Smooth muscle cell (in vitro differentiated cells): ENCODE data around the gene GPC6. TPM values are rescaled to one million over a fixed set of nuclear protein-coding genes. Genes with fewer than 3 reads are reported as not detected.

Experiments used
- DNase-seq: peaks from one replicate; lab custom pipeline; 2025; ENCODE audit not compliant: unreplicated experiment; lab: John Stamatoyannopoulos, UW
- H2AFZ ChIP-seq: fragments of 200-600 bp; sonication (generic); 2 replicates; pipeline ENCODE4 v1.6.0; 2016; ENCODE audit warnings: antibody characterized with exemption, low read depth, mild to moderate bottlenecking
- H3F3A ChIP-seq: fragments of 200-600 bp; sonication (generic); 2 replicates; pipeline ENCODE4 v1.6.0; 2017; ENCODE audit warnings: antibody characterized with exemption, low read depth
- H3K27ac ChIP-seq: fragments of 200-600 bp; sonication (generic); 2 replicates; pipeline ENCODE4 v1.5.1; 2016; ENCODE audit warnings: low read depth, mild to moderate bottlenecking
- H3K27me3 ChIP-seq: fragments of 200-600 bp; sonication (generic); 2 replicates; pipeline ENCODE4 v1.6.1; 2016; ENCODE audit warnings: low read depth, mild to moderate bottlenecking
- H3K36me3 ChIP-seq: fragments of 200-600 bp; sonication (generic); 2 replicates; pipeline ENCODE4 v1.5.1; 2016; ENCODE audit warnings: low read depth
- H3K4me1 ChIP-seq: fragments of 200-600 bp; sonication (generic); 2 replicates; pipeline ENCODE4 v1.5.1; 2016; ENCODE audit warnings: low read depth
- H3K4me2 ChIP-seq: fragments of 200-600 bp; sonication (generic); 2 replicates; pipeline ENCODE4 v1.6.0; 2016; ENCODE audit warnings: mild to moderate bottlenecking
- H3K4me3 ChIP-seq: fragments of 200-600 bp; sonication (generic); 2 replicates; pipeline ENCODE4 v1.5.1; 2016; ENCODE audit warnings: mild to moderate bottlenecking
- H3K79me2 ChIP-seq: fragments of 200-600 bp; sonication (generic); 2 replicates; pipeline ENCODE4 v1.6.0; 2016; ENCODE audit warnings: low read depth, mild to moderate bottlenecking
- H3K9ac ChIP-seq: fragments of 200-600 bp; sonication (generic); 2 replicates; pipeline ENCODE4 v1.6.0; 2016; ENCODE audit warnings: low read depth
- H3K9me3 ChIP-seq: fragments of 200-600 bp; sonication (generic); replicated peaks from 2 replicates; pipeline ENCODE4 v1.5.1; 2016; ENCODE audit warnings: low read depth
- H4K20me1 ChIP-seq: fragments of 200-600 bp; sonication (generic); 2 replicates; pipeline ENCODE4 v1.6.0; 2016; ENCODE audit warnings: low read depth
- CTCF ChIP-seq: fragments of 200-600 bp; sonication (generic); IDR thresholded peaks from 2 replicates; pipeline ENCODE4 v1.5.1; 2017; ENCODE audit warnings: borderline replicate concordance, mild to moderate bottlenecking, antibody characterized with exemption; ENCODE audit not compliant: insufficient read depth, poor library complexity, severe bottlenecking
- WGBS: methylation state at CpG from one replicate; pipeline ENCODE4 v1.1.7; 2016; ENCODE audit warnings: low lambda C conversion rate; 5-methylcytosine and 5-hydroxymethylcytosine counted together
- polyA plus RNA-seq: library from polyadenylated mRNA; unstranded; fragments of >200 nt; fragmentation: Nextera tagmentation; extraction: Ambion mirVana; gene quantifications from 2 replicates; pipeline ENCODE4 v1.2.1, GENCODE V29; 2016
- total RNA-seq: library from RNA; depleted of rRNA; stranded (reverse); fragments of >200 nt; gene quantifications from 2 replicates; pipeline ENCODE4 v1.2.3, GENCODE V29; 2014

The GPC6 gene
- total and polyA plus RNA-seq, 2 experiments from 2014 or later = 19.7 to 68.5 TPM

DNA sequence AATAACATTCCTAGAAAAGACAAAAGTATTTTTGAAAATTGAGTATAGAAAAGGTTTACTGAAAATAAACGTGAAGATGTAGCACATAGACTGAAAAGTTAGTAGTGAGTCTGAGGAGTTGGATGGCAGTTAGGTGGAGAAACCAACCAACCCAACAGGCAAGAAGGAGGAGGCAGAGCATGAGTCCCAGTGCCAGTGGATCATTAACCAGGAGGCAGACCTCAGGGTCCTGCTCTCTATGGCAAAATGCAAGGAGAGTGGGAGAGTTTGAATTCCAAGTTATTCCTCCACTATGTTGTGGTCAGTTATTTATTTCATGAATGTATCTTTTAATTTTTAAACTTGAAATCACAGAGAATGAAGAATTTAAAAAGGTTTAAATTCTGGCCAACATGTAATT, 446.4 kb downstream of the GPC6 start:
- no peak for TF ChIP-seq CTCF
- Histone ChIP-seq H3K4me2 (no peak overlapping the region), H3F3A (no peaks in the 10 kb centered on the region), H3K4me1 (no peaks in the 10 kb centered on the region), H3K9me3 (no peaks in the 10 kb centered on the region), H3K36me3 (no peaks in the 10 kb centered on the region), H4K20me1 (no peaks in the 10 kb centered on the region), H3K27ac (no peak overlapping the region), H3K9ac (no peak overlapping the region), H3K27me3 (no peaks in the 10 kb centered on the region), H3K4me3 (no peak overlapping the region), H3K79me2 (no peaks in the 10 kb centered on the region), H2AFZ (no peak overlapping the region)
- DNase-seq = no peak
- WGBS = 89% methylated on average over 1 of the region's 1 CpG

GRCh38 chr13:93673885-93674284, 447.3 kb downstream of the GPC6 start:
- no peaks in the 10 kb centered on the region for H3K9me3 ChIP-seq
- H3K27ac ChIP-seq = no peak overlapping the region
- 74% methylated on average over 3 of the region's 3 CpGs for WGBS
- no peaks in the 10 kb centered on the region for H3K4me1 ChIP-seq
- H3K4me2 ChIP-seq = no peak overlapping the region
- H3F3A ChIP-seq = no peaks in the 10 kb centered on the region
- DNase-seq = no peak
- no peaks in the 10 kb centered on the region for H4K20me1 ChIP-seq
- H3K4me3 ChIP-seq = no peak overlapping the region
- no peak overlapping the region for H2AFZ ChIP-seq
- H3K9ac ChIP-seq = no peak overlapping the region
- no peak for TF ChIP-seq CTCF
- H3K27me3 ChIP-seq = no peaks in the 10 kb centered on the region
- H3K36me3 ChIP-seq = no peaks in the 10 kb centered on the region
- no peaks in the 10 kb centered on the region for H3K79me2 ChIP-seq

DNA sequence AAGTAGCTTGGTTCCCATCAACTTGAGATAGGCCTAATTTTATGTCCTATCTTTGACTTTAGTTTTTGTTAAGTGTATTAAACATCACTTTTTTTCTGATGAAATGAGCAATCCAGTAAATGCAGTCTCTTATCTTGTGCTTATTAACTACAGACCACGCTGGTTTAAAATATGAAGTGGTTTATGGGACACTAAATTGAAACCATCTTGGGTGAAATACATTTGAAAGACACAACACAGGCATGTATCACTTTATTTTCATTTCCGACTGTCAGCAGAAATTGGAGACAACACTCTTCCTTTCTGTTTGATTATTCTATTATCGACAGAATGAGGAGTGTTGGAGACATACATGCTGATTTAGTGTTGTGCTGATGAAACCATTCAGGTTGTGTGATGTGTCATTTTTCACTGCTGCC, 447.7 kb downstream of the GPC6 start:
- no peaks in the 10 kb centered on the region for H3K27me3 ChIP-seq
- H3K36me3 ChIP-seq = no peaks in the 10 kb centered on the region
- H3K27ac ChIP-seq = no peak overlapping the region
- no peaks in the 10 kb centered on the region for H3F3A ChIP-seq
- H4K20me1 ChIP-seq = no peaks in the 10 kb centered on the region
- H3K9ac ChIP-seq = no peak overlapping the region
- 32% methylated on average over 3 of the region's 3 CpGs for WGBS
- no peaks in the 10 kb centered on the region for H3K79me2 ChIP-seq
- no peak for DNase-seq
- H3K9me3 ChIP-seq = no peaks in the 10 kb centered on the region
- no peak for TF ChIP-seq CTCF
- H3K4me1 ChIP-seq = no peaks in the 10 kb centered on the region
- H3K4me2 ChIP-seq = no peak overlapping the region
- H2AFZ ChIP-seq = no peak overlapping the region
- no peak overlapping the region for H3K4me3 ChIP-seq

- H3K79me2 ChIP-seq = no peaks in the 10 kb centered on the region
- no peaks in the 10 kb centered on the region for H3K36me3 ChIP-seq
- H3K9me3 ChIP-seq = no peaks in the 10 kb centered on the region
- no peaks in the 10 kb centered on the region for H4K20me1 ChIP-seq
- H3K4me2 ChIP-seq = no peak overlapping the region
- H3K4me1 ChIP-seq = no peaks in the 10 kb centered on the region
- no peak overlapping the region for H2AFZ ChIP-seq
- no peak overlapping the region for H3K4me3 ChIP-seq
- DNase-seq = no peak
- no peaks in the 10 kb centered on the region for H3F3A ChIP-seq
- 64% methylated on average over 2 of the region's 2 CpGs for WGBS
- TF ChIP-seq CTCF = no peak
- H3K9ac ChIP-seq = no peak overlapping the region
- no peak overlapping the region for H3K27ac ChIP-seq
- no peaks in the 10 kb centered on the region for H3K27me3 ChIP-seq
Measured at GRCh38 chr13:93680329-93680728, 453.7 kb downstream of the GPC6 start.
